DOHH2 (cell line): Measurements from ENCODE around the gene STATH.

ENCODE experiments used
- EZH2phosphoT487 ChIP-seq: fragments of 200-600 bp; sonication (generic); IDR thresholded peaks from 2 replicates; pipeline ENCODE4 v1.6.1; 2017; ENCODE audit warnings: borderline replicate concordance, mild to moderate bottlenecking, antibody characterized with exemption, low read length, moderate library complexity, mixed read lengths
- TF ChIP-seq, protein P1 (sequence below): fragments of 200-600 bp; sonication (generic); IDR thresholded peaks from one replicate; pipeline ENCODE4 v1.5.1; 2014; ENCODE audit warnings: antibody characterized with exemption, mild to moderate bottlenecking, low read depth, low read length; ENCODE audit not compliant: poor library complexity, severe bottlenecking

- TF ChIP-seq, protein P1, sequence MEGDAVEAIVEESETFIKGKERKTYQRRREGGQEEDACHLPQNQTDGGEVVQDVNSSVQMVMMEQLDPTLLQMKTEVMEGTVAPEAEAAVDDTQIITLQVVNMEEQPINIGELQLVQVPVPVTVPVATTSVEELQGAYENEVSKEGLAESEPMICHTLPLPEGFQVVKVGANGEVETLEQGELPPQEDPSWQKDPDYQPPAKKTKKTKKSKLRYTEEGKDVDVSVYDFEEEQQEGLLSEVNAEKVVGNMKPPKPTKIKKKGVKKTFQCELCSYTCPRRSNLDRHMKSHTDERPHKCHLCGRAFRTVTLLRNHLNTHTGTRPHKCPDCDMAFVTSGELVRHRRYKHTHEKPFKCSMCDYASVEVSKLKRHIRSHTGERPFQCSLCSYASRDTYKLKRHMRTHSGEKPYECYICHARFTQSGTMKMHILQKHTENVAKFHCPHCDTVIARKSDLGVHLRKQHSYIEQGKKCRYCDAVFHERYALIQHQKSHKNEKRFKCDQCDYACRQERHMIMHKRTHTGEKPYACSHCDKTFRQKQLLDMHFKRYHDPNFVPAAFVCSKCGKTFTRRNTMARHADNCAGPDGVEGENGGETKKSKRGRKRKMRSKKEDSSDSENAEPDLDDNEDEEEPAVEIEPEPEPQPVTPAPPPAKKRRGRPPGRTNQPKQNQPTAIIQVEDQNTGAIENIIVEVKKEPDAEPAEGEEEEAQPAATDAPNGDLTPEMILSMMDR, result no peak
- no peak for TF ChIP-seq EZH2phosphoT487
Measured at GRCh38 chr4:69957209-69957608, 38.6 kb upstream of the STATH start.
